HG02885 (cell line): ENCODE data around the gene OR1F1.
"Not testable (repeated sequence)": the region's sequence is repeated elsewhere in the genome, so short reads cannot be mapped to it uniquely, and the experiment has no call there.

Source experiments
- ATAC-seq: cut with Tn5 transposase; IDR thresholded peaks from one replicate; pipeline ENCODE4 v1.9.1; 2021; ENCODE audit warnings: mild to moderate bottlenecking; ENCODE audit not compliant: unreplicated experiment, poor library complexity

Gene OR1F1

DNA sequence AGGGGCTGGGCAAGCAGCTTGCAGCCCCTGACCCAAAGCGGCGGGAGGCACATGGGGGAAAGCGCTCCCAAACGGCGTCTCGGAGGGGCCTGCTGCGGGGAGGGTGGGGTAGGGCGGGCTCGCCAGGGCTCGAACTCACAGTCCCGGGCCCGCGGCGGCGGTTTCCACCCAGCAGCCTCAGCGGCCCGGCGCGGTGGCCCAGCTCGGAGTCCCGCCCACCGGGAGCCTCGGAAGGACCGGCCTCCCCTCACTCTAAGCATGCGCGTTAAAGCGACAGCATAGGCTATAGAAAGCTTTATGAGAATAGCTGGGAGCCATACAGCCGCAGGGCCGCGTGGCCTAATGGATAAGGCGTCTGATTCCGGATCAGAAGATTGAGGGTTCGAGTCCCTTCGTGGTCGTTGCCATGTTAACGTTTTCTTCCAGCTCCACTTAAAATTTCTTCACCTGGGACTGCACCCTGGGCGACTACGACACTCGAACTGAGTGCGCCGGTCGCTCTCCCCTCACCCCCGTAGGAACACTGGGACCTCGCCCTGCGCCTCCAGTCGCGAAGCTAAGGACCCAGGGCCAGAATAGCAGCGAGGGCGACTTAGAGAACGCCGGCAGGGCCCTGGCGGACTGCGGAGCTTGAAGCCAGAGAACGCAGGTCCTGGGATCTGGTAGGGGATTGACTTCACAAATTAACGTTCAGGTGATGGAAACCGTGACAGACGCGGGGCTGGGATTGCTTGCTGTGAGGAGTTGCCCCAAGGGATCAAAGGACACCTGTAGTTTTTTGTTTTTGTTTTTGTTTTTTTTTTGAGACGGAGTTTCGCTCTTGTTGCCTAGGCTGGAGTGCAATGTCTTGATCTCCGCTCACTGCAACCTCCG, 37.4 kb upstream of the OR1F1 start:
- ATAC-seq, result peak; percentile 79

DNA sequence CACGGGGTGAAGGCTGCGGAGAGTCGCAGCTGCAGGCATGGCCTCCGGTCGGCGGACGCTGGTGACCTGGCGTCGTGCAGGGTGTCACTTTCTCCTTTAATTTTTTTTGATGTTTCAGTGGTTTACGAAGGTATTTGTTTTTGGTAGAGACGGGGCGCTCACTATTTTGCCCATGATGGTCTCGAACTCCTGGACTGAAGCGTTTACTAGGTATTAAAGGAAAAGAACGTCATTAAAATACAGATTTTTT, 36.1 kb upstream of the OR1F1 start:
- no peak for ATAC-seq

DNA sequence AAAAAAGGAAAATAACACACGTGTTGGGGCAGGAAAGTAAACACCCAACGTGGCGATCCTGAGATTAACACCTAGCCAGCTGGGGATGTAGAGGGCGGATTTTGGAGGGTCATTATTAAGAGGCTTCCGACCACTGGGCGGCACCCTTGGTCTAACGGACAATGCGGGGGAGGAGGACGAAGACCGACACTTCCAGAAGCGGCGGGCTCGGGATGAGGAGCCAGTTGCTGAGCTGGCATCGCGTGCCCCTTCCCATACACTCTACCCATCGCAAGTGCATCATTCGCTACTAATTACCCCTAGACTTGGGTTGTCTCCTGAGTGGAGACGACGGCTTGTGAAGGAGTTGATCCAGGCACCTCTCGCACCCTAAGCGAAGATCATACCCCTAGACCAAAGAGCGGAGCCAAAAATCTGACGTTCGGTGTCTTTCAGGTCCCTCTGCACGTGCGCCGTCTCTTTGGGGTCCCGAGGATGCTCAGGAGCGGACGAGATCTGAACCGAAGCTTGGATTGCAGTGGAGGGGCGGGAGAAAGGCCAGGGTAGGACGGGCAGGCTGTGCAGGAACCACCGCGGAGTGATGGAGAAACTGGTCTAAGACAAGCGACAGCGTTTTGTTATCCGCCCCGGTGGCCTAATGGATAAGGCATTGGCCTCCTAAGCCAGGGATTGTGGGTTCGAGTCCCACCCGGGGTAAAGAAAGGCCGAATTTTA, 35.6 kb upstream of the OR1F1 start:
- ATAC-seq, result no peak

DNA sequence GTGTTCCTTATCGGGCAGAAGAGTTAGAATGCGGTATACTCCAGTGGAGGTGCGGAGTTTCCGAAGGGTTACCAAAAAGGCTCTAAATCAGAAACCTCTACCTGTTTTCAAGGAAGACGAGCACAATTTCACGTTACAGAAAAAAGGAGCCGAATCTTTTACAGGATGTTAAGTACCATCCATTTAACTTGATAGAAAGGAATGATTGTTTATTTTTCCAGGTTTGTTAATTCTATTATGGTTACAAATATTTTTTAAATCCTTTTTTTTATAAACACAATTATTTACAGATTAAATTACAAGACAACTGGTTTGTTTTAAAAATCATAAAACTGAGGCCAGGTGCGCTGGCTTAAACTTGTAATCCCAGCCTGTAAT, 35.0 kb upstream of the OR1F1 start:
- ATAC-seq, result no peak

DNA sequence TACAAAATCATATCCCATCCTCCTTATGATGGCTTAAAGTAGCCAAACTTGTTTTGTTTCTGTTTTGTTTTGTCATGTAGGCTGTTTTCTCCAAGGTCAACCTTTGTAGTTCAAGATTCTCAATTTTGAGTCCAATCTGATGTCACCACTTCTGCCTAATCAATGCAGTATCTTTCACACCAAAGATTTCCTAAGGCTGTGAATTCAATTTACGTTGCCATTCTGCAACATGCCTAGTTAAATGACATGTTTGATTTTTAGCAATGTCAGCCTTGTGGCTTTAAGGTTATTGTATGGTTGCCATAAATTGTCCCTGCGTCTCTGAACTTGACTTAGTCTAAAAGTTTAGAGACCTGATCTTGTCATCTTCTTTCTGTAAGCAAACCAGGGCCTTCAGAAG, 32.8 kb upstream of the OR1F1 start:
- no peak for ATAC-seq

DNA sequence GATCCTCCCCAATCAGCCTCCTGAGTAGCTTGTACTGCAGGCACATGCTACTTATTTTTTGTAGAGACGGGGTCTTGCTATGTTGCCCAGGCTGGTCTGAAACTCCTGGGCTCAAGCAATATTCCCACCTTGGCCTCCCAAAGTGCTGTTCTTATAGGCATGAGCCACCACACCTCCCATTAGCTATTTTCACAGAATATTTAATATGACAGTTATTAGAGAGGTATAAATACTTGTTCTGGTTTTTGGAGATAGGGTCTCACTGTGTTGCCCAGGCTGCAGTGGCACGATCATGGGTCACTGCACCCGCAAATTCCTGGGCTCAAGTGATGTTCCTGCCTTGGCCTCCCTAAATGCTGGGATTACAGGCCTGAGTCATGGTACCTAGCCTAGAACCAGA, 32.0 kb upstream of the OR1F1 start:
- no peak for ATAC-seq

DNA sequence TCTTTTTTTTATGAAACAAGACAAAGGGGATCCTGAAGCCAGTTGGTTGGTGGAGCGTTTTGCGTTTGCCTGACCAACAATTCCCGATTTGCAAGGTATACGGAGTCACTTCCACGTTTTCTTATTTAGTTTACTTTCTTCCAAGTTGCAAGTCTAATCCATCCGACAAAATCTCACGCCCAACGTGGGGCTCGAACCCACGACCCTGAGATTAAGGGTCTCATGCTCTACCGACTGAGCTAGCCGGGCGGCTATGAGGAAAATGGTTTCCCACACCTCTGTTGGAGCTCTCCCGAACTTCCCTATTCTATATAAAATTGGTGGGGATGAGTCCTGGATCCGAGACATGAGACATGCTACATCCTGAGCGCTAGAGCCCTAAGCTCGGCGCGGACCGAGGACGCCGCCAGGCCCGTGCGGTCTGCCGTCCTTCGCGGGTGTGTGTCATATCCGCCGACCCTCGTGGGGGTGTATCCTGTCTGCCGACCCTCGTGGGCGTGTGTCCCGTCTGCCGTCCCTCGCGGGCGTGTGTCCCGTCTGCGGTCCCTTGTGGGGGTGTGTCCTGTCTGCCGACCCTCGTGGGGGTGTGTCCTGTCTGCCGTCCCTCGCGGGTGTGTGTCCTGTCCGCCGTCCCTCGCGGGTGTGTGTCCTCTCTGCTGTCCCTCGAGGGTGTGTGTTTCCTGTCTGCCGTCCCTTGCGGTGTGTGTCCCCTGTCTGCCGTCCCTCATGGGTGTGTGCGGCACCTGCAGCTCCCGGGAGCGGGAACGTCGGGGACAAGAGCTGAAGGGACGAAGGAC, 30.6 kb upstream of the OR1F1 start:
- no peak for ATAC-seq

DNA sequence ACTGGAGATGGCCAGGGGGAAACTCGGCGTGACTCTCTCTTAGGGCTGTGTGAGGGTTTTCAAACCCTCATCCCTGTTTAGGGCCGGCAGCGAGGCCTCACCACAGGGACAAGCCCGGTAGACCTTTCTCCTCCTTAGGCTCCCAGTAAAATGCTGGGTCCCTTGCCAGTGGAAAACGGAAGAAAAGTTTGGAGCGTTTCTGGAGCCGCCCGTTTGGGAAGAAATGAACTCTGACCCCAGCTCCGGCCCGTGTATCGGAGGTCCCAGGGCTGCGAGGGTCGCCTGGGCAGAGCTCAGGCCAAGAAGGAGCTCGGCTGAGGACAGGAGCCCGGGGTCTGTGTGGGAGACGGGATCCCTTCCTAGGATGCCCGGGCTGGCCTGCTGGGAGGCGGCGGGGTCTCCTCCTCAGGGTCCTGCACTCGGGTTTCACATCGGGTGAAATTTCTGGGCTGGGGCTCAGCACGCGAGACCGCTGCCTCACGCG, 29.9 kb upstream of the OR1F1 start:
- ATAC-seq, result no peak

DNA sequence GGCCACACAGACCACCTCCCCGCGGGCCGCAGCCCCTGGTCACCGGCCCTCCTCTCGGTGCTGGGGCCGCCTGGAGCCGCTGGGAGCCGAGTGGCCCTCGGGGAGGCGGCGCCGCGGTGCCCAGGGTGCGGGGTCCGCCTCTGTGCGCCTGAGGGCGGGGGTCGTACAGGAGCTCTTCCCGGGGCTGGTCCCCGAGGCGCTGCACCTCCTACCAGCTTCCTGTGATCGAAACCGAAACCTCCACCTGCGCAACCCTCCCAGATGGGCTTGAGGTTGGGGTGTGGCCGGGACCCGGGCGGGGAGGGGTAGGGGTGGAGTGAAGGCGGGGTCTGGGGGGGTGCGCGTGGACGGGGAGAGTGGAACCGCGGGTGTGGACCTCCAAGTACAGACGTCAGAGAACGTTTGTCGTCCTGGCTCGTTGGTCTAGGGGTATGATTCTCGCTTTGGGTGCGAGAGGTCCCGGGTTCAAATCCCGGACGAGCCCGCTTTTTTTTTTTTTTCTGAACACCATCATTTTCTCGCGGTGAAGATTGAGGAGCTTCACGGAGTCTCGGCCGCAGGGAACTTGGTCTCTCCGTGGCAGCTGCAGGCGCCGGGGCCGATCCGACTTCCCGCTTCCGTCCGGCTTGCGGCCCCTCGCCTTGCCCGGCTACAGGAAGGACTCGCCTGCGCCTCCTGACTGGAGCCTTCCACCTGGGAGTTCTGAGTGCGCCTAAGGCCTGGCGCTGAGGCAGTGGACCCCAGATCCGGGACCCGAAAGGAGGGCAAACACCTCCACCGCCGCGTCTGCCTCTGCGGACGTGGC, 29.3 kb upstream of the OR1F1 start:
- ATAC-seq, result peak; percentile 48

DNA sequence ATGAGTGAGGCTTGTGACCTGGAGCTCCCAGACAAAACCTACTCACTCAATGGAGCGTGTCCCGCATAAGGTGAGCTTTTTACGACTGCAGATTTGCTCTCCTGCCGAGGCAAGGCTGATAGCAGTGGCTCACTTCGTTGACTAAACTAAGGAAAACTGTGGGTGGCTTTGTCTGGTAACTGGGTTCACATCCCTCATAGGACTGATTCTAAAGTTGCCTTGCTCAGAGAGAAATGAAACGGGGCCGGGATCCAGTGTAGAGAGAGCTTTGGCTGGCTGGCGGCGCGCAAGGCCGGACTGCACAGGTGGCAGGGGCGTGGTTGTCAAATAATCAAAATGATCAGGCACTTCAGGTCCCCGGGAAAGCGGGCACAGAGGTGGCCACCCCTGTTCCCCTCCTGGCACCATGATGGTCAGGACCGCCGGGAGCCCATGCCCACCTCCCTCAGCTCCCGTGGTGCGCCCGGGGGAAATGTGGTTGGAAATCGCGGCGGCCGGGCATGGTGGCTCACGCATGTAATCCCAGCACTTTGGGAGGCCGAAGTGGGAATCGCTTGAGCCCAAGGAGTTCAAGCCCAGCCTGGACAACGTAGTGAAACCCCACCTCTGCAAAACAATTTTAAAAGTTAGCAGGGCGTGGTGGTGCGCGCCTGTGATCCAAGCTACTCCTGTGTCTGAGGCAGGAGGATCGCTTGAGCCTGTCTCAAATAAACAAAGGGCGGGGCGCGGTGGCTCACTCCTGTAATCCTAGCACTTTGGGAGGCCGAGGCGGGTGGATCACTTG, 26.6 kb upstream of the OR1F1 start:
- ATAC-seq, result no peak

DNA sequence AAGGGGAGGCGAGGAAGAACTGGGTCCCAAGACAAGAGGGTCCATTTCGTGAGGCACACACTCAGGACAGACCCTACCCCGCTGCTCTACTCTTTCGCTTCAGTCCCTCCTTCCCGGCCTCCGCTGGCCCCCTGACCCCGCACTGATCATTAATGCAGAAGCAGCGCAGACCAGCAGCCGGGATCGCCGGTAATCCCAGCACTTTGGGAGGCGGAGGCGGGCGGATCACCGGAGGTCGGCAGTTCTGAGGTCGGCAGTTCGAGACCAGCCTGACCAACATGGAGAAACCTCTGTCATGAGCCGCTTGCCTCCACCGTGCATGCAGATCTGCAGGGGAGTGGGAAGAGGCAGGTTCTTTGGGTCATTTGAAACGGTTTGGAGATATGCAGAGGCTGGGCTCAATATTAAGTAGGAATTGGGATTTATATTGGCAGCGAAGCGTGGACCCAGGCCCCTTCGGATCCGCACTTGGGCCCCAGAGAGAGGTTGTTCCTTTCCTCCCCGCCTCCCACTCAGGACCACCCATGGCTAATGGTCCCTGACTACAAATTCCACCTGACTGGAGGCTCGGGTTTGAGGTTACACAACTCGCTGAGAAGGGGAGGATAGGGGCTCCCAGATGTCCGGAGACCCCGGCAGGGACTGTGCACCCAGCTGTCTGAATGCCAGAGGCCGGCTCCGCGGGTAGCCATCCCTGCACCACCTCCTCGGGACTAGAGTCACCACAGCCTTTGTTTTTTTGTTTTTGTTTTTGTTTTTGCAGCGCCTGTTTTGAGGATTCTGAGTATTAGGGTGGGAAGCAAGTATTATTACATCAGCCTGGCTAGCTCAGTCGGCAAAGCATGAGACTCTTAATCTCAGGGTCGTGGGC, 23.6 kb upstream of the OR1F1 start:
- ATAC-seq, result no peak

DNA sequence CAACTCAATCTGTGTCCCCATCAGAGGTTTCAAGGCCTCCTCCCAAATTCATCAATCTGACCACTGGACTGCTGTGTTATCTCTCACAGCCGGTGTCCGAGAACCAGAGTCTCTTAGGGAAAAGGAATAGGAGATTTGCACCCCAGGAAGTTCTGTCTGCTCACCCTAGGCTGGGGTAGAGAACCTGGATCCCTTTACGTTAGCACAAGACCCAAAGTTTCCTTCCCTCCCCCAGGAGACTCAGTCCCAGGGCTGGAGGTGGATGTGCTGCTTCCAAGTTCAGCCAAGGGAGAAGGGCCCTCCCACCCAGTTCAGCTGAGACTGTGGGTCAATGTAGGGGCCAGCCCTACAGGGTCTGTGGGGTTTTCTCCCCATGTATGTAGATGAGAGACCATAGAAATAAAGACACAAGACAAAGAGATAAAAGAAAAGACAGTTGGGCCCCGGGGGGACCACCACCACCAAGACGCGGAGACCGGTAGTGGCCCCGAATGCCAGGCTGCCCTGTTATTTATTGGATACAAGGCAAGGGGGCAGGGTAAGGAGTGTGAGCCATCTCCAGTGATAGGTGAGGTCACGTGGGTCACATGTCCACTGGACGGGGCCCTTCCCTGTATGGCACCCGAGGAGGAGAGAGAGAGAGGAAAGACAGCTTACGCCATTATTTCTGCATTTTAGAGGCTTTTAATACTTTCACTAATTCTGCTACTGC, 22.7 kb upstream of the OR1F1 start:
- ATAC-seq, result no peak

DNA sequence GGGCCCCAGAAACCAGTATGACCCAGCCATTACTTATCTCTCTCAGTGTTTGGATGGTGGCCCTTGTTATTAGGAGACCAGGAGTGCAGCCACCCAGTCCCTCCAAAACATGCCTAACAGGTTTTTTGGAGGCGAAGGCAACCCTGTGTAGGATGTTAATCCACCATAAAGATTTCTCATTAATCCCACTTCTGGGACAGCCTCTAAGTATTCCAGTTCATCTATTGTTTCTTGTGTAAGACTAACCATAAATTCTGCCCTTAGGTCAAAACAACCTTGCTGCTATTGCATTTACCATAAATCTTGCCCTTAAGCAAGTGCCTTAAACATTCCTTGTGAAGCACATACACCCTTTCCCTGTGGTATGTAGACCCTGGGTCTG, 21.5 kb upstream of the OR1F1 start:
- no peak for ATAC-seq

DNA sequence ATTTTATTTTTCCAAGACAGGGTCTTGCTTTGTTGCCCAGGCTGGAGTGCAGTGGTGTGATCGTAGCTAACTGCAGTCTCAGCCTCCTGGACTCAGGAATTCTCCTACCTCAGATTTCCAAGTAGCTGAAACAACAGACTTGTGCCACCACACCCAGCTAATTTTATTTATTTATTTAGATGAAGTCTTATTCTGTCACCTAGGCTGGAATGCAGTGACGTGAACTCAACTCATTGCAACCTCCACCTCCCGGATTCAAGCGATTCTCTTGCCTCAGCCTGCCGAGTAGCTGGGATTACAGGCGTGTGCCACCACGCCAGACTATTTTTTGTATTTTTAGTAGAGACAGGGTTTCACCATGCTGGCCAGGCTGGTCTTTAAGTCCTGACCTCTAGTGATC, 19.3 kb upstream of the OR1F1 start:
- not testable (repeated sequence) for ATAC-seq

DNA sequence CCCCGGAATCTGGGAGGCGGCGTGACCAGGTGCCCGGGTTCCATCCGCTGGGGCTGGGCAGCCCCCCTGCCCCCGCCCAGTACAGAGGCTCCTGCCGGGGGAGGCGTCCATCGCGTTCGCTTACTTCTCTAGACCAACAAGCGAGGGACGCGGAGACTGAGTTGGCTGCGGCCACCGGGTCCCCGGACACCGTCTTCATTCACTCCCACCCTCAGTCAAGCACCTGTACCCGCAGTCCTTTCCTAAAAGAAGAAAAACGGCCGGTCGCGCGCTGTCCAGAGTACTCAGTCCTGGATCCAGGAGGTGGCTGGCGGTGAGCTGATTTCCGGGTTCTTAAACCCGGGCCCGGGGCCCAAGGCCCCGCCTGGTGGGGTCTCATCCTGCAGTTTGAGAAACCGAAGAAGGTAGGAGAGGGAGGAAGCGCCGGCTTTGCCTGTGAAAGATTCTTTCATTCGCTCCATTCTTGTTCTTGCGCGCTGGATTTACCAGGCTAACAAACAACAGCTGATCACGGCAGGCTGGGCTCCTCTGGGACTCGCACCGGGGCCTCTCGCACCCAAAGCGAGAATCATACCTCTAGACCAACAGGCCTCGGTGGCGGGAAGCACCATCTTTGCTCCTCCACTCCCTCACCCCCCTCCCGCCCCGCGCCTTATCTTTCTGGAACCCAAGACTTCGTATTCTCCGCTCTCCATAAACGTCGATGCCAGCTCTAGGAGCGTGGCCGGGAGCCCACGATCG, 17.4 kb upstream of the OR1F1 start:
- no peak for ATAC-seq

DNA sequence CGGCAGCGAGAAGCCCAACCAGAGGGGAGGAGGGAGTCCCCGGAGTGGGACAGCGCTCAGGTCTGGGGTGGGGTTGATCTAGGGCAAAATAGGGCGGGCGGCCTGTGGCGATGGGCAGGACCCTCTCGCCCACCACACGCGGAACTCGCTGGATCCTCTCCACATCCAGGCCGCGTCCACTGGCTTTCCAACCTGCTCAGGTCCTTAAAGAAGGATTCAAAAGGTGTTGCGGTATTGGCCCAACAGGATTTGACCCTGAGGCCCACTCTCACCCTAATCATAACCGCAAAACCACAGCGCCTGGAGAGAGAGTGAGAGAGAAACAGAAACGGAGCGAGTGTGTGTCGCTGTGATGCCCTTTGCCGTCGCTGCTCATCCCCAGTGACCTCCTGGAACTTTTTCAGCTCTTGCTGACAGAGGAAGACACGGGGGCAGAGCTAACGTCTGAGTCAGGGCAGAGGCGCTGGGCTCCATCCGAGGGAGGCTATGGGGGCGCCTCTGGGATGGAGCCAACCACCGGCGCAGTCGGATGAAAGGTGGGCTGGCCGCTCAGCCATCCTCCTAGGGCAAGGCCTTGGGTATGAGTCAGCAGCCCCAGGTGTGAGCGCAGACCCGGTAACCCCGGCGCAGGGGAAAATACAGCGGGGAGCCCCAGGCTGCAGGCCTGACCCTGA, 16.7 kb upstream of the OR1F1 start:
- ATAC-seq, result peak; percentile 44
